Cerebellar cortex (tissue), 1 donor: ENCODE data around the gene ADGRA1.

Source experiments
- DNase-seq: peaks from one replicate; pipeline ENCODE4 v3.0.0-alpha.2; 2015; ENCODE audit warnings: low spot score

ADGRA1 gene

DNA sequence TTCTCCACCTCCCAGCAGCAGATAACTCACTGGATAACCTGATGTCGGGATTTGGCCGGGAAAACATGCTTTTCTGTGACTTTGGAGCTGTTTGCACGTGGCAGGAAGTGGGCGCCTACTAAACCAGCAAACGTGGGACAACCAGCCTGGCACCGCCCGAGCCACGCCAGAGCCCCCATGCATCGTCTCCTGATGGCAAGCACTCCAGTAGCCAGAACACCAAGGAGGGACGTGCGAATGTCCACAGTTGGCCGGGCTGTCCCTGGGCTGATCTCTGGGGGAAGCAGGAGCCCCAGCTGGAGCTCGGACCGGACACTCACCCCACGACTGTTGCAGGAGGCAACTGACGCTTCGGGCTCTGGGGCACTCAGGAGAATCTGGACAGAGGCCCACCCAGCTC, 7.1 kb downstream of the ADGRA1 start:
- no peak for DNase-seq

DNA sequence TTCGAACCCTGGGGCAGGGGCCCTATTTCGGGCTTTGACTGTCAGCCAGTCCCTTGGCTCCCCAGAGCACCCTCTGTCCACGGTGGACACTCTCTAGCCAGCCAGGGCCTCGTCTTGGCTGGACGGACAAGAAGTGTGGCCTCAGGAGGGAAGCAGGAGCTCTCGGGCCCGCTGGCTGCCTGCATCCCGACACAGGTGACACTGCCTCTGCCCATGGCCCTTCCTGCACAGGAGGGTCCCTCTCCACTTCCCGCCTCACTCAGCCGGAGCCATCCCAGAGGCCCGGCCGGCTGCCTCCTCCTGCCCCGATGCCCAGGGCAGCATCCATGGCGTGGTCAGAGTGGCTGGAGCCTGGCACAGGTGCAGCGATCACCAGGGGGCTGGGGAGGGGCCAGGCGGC, 7.9 kb downstream of the ADGRA1 start:
- no peak for DNase-seq

DNA sequence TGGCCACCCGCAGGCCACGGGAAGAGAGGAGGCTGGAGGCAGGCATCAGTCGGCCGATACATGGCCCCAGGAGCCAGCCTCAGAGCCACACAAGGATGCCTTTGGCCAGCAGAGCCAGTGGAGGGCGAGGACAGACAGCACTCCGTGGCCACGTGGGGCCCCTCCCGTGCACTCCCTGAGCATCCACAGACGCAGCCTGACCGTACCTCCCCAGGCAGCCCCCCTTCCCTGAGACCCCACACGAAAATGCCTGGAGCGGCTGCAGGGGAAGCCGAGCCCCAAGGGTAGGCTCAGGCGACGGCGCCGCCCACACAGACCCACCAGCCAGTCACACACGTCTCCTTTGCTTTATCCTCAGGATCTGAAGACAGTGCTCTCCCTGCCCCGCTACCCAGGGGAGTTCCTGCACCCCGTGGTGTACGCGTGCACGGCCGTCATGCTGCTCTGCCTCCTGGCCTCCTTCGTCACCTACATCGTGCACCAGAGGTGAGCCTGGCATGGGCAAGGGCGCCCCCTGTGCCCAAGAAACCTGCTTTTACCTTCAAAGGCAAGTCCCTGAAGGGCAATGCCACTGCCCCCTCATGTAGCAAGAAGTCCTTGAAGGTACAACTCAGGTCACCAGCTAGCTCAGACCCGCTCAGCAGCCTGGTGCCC, 9.0 kb downstream of the ADGRA1 start:
- no peak for DNase-seq

DNA sequence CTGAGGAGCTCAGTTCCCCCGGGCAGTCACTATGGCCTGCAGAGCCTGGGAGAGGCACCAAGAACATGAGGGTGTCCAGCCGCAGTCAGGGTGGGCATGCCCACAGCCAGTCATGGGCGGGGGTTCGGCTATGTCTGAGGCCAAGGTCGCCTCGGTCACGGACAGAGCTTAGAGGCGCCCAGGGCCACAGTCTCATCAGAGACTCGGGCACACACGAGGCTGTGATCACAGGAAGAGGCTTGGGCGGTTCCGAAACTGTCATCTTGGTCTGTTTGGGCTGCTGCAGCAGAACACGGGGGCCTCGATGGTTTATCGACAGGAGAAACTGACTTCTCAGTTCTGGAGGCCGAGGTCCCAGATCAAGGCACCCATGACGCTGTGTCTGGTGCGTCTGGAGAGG, 9.7 kb downstream of the ADGRA1 start:
- DNase-seq = no peak

DNA sequence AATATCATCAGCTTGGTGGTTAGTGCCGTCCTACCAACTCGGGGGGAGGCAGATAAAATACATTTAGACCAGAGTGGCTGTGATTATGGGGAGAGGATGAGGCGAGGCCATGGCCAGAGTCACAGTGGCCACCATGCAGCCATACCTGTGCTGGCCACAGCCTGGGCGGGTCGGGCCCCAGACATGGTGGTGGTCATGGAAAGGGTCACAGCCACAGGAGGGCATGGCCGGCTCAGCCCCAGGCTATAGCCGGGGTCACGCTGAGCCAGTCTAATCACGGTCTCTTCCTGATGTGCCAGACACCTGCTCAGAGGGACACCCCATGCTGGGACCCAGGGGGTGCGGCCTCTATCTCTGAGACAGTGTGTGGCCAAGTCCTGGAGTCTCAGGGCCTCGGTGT, 10.2 kb downstream of the ADGRA1 start:
- DNase-seq = no peak

DNA sequence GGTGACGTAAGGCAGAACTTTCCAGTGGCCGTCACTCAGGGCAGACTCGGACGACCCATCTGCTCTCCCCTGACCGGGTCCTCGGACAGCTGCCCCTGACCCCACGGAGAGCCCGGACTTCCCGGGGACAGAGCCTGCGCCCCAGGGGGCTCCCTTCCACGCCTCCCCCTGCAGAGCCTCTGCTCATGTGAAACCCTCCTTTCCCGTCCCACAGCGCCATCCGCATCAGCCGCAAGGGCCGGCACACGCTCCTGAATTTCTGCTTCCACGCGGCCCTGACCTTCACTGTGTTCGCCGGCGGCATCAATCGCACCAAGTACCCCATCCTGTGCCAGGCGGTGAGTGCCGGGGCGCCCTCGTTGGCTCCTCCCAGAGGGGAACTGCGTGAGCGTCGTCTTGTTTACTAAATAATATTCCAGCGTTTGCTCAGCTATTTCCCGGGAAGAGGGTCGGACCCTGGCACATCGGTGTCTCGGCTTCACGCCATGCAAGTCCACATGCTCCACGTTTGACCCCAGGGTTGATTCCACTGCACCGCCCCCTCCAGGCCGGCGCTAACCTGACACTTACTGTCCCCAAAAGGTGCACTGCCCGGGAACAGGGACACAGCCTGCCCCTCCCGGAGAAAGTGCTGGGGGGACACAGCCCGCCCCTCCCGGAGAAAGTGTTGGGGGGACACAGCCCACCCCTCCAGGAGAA, 10.9 kb downstream of the ADGRA1 start:
- no peak for DNase-seq

DNA sequence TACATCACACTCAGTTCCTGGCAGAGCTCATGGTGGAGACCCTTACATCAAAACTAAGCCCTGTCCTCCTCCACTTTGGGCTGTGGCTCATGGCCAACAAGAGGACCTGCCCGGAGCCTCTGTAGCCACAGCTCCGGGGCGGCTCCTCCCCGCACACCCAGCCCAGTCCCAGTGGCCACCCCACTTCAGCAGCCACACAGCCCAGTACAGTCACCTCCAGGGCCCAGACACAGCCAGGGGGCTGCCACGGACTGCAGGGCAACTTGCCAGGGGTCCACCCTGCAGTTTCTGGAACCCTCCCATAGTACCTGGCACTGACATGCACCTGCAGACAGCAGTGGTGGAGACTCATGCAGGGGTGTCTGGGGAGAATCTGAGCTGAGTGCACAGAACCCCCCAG, 11.8 kb downstream of the ADGRA1 start:
- DNase-seq = no peak

DNA sequence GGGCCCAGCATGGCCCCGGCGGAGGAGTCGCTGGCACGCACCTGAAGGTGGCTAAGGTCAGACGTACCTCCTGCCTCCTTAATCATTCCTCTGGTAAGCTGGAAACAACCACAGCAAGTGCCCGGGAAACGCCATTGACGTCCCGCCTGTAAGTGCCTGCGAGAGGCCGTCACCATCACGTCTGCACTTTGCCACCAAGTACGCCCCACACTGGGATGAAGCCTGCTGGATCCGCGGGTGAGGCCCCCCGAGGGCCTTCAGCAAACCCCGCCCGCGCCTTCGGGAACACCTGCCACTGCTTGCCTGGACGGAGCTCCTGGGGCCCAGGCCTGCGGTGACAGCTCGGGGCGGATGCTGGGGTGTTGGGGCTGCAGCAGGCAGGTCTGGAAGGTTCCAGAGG, 12.5 kb downstream of the ADGRA1 start:
- no peak for DNase-seq

DNA sequence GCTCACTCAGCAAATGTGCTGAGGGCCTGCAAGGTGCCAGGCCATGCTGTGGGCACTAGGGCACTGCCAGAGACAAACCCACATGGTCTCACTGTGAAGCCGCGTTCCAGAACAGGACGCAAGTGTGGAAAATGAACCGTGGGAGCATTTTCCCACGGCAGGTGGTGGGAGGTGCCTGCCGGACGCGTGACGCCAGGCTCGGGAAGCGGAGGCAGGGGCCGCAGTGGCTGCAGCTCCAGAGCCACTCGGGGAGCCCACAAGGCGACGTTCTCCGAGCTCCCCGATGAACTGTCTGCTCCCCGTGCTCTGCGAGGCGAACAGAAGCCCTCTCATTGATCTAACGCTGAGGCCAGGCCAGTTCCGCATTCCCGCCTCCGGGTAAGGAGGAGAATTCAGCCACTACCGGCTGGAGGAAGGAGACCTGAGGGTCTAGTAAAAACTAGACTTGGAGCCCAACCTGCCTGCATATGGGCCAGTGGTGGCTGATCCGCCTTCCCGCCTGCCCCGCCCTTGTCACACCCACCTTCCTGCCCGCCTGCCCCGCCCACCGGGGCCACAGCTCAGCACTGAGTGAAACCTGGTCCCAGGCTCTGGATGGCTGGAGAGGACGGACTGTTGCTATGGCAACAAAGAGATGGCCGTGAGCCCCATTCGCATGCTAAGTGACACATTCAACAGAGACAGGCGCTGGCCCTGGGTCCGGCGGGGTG, 13.1 kb downstream of the ADGRA1 start:
- peak; percentile 94 for DNase-seq

DNA sequence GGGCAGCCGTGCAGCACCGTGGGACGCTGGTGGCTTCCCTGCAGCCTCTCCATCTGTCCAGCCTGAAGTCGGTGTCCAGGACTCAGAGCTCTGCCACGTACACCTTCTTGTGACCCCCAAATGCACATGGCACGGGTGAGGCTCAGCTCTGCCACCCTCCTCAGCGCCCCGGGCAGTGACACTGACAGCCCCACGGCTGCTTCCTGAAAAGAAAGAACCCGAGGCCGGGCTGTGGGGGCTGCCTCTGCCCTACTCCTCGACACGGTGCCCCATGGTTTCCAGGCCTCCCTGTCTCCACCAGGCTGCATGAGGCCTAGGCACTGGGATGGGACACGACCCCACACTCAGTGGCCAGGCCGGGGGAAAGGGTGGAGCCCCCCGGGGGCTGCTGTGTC, 13.7 kb downstream of the ADGRA1 start:
- DNase-seq = no peak

DNA sequence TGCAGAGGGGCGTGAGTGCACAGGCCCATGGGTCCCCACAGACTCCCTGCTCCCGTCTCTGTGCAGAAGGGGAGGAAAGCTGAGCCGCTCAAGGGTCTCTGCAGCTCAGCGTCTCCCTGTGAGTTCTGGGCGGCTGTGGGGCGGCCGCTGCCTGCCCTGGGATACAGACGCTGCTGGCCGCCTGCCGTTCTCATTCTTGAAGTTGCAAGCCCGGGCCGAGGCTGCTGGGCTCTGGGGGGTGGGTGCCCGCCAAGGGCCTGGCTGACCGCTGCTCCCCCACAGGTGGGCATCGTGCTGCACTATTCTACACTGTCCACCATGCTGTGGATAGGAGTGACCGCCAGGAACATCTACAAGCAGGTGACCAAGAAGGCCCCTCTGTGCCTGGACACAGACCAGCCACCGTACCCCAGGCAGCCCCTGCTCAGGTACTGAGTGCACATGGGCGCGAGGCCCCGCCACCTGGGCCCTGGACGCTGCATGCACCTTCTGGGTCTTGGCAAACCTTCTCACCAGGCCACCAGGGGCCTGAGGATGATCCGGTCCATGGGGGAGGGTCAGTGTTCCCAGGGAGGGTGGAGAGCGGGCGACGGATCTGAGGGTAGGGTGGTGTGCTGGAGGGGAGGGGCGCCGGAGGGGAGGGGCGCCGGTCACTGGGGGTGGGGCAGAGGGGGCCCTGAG, 14.8 kb downstream of the ADGRA1 start:
- DNase-seq = no peak

DNA sequence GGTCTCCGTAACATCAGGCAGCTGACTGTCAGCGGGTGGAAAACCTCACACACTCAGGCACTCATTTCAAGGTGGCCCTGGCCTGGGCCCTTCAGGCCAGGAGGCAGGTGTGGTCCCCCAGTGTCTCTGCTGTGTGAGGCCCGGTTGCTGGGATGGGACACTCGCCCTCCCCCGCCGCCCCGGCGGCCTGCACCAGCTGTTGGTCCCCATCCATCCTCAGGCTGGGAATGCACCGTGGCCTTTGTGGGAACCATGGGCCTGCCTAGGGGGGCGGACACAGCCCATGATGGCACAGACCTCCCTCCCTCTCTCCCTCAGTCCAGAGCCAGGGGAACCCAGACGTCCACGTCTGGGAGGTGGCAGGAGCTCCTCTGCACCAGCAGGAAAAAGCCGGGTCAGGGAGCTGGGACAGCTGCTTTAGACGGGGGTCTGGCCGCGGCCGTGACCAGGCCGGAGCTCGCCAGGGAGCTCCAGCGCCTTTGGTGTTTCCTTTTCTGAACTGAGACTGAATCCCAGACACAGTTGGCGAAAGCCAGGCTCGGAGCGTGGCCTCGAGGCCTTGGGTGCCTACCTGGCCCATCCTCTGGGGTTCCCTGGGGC, 15.7 kb downstream of the ADGRA1 start:
- DNase-seq = no peak

DNA sequence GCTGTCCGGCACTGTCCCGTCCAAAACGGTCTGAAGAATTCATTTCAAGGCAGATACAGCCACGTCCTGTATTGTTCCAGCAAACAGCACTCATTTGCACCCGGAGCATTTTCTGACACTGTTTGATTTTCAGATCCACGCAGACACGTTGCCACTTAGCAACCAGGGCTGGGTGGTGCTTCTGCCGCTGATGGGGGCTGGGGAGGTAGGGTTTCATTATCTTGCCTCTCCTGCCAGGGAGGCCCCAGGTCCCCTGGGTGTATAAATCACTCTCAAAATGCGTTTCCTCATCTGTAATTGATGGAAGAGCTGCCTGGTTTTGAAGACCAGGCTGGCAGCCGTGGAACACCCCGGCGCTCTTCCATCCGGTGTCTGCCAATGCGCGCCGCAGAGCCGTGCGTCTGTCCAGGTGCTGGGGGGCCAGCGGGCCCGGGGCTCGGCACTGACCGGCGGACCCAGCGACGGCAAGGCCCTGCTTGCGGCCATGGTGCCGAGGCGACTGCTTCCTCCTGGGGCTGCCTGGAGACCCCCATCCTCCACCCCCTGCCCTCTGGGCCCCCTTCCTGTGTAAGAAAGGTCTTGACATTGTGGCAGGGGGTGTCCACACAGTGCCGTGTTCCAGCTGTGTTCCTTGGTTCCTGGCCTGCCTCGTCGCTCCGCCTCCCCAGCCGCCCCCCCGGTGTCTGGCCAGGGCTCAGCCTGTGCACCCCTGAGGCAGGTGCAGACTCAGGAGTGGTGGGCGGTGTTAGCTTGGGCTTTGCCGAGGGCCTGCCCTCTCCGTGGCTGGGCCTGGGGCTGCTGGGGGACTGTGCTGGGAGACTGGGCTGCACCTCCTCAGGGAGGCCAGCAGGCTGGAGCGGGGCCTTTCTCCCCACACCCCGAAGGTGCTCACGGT, 16.6 kb downstream of the ADGRA1 start:
- no peak for DNase-seq

DNA sequence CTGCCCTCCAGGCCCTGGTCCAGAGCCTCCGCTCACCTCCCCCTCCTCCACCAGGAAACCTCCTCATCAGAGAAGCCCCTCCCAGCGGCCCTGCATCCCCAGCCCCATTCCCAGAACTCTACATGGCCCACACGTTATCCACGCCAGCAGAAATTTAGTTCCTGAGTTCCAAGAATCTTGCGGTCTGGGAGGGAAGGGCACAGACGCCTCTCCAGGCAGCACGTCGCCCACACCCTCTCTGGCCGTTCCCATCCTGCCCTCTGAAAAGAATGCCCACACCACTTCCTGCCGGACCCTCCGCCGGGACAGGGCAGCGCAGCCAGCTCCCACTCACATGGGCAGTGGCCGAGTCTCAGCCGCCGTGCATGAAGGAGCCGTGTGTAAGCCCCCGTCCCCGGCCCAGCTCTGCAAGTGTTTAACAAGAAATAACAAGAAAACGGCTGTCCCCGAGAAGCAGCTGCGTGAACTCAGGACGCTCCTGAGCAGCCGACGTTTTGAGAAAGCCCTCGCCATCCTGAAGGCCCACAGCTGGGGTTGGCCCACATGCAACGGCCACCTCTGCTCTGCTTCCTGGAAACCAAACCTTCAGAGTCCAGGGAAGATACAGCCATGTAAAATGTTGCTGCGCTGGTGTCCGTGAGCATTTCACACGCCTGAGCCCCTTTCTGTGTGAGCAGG, 17.4 kb downstream of the ADGRA1 start:
- DNase-seq = no peak

DNA sequence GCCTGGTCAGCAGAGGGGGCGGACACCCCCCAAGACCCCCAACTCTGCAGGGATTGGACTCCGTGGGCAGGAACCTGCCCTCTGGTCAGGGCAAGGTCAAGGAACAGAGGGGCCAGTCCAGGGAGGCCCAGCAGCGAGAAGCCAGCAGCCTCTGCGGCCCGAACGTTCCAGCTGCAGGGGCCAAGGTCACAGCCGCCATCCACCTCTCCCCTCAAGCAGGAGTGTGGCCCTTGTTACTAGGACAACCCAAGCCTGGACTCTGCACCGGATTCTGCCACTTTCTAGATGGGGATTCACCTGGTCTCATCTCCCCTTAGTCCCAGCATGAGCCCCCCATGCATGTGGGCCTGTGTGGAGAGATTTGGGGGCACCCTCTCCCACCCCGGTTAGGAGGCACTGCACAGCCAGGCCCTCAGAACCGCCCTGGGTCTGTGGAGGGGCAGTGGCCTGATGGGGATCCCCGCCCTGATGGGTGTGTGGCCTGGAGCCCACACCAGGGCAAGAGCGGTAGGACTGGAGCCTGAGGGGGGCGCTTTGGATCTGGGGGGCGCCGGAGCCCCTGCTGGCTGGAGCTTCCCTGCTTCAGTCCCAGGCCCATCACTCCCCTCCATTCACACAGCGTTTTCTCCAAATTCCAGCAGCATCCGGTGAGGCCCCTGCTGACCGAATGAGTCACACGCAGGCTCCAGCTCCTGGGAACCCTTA, 18.1 kb downstream of the ADGRA1 start:
- DNase-seq = no peak

DNA sequence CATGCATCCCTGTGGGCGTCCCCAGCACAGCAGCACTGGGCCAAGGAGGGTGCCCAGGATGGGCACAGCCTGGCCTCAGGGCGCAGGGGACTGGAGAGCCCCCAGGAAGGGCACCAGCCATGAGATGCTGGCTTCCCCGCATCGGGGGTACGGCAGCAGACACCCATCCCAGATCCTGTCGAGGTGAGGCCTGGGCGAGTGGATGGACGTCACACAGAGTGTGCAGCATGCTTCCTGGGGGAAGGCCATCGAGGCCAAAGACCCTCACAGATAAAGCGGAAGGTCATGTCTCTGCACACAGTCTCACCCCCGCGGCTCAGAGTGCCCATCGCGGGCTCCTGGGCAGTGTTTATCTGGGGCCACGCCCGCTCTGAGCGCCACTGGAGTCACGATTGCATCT, 18.8 kb downstream of the ADGRA1 start:
- no peak for DNase-seq

DNA sequence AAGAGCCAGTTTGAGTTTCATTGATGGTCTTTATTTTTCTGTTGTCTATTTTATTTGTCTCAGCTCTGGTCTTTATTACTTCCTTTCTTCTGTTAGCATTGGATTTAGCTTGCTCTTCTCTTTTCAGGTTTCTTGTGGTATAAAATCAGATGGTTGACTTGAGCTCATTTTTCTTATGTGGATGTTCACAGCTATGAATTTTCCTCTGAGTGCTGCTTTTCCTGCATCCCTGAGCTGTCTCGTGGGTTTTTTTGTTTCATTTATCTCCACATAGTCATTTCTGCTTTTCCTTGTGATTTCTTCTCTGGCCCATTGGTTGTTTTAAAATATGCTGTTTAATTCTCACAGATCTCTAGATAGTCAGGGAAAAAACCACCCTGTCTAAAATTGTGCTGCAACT, 19.7 kb downstream of the ADGRA1 start:
- no peak for DNase-seq

DNA sequence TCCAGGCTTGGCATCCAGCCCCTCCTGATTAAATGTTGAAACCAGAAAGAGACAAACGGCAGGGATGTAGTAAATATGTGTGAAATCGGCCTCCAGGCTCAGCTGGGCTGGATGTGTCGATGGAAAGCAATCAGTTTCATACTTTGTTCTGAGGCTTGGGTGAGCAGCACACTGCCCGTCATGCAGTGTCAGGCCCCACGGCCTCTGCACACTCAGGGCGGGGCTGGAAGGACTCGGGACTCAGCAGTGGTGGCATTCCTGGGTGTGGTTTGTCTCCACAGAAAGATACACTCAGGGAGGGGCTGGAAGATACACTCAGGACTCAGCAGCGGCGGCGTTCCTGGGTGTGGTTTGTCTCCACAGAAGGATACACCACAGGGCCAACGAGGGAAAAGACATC, 22.0 kb downstream of the ADGRA1 start:
- no peak for DNase-seq

DNA sequence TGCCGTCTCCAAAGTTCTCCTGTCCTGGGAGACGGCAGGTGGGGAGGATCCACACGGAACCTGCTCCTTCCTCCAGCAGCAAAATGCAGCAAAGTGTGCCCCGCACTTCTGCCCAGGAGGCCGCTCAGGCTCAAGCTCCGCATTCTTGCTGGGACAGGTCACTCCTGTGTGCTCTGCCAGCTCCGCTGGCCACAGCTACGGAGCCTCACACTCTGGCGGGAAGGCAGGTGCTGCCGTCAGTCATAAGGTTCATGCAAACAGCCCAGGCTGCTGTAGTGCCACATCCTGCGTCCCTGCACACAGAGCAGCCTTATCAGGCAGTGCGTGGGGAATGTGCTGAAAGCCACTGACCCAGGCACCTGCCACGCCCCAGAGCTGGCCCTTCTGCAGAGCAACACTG, 22.4 kb downstream of the ADGRA1 start:
- no peak for DNase-seq

DNA sequence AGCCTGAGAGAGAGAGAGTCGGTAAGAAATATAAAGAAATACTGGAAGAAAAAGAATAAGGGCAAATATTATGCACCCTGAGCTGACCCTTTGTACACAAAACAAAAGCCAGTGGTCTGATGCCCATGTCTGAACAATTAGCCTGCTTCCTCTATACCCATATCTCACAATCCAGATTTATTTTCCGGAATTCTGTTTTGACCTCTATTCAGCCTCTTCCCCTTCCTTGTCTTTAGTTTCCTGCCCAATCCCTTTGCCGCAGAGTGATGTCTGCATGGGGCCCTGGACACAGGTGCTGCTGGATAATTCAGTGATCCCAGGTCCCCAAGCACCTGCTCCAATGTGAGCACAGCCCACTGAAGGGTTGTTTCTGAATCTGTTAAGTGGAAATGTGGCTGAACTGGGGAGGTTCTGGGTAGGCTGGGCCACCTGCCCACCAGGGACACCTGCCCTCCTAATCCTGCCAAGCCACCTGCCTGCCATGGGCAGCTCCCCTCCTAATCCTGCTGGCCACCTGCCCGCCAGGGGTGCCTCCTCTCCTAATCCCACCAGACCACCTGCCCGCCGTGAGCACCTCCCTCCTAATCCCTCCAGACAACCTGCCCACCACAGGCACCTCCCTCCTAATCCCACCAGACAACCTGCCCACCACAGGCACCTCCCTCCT, 23.0 kb downstream of the ADGRA1 start:
- DNase-seq = peak; percentile 41
